Upper lobe of left lung (tissue), 6 donors: ENCODE measurements around the gene EPB41L1. TPM values are rescaled to one million over a fixed set of nuclear protein-coding genes. Genes with fewer than 3 reads are reported as not detected.
A peak's percentile ranks its signal among the peaks of the same experiment; 100 is the strongest.

Experiments used
- ATAC-seq, 2 donors: fragments of 200-7000 bp; cut with Tn5 transposase; one replicate each; pipeline ENCODE4 v1.9.1; 2022; ENCODE audit warnings: mild to moderate bottlenecking in 2 of 2, moderate library complexity in 2 of 2; ENCODE audit not compliant: low FRiP score in 2 of 2
- DNase-seq, 2 donors: peaks; one replicate each; pipeline ENCODE4 v3.0.0-alpha.2; 2019 to 2020
- H3K27ac ChIP-seq, 4 donors: fragments of 200-600 bp; sonication (generic); one replicate each; pipeline ENCODE4 v1.5.1; 2016 to 2019
- H3K27me3 ChIP-seq, 4 donors: fragments of 200-600 bp; sonication (generic); one replicate each; pipeline ENCODE4 v1.5.1; 2017 to 2019
- H3K36me3 ChIP-seq, 4 donors: fragments of 200-600 bp; sonication (generic); one replicate each; pipeline ENCODE4 v1.5.1; 2016 to 2019
- H3K4me1 ChIP-seq, 4 donors: fragments of 200-600 bp; sonication (generic); one replicate each; pipeline ENCODE4 v1.5.1; 2018 to 2019
- H3K4me3 ChIP-seq, 4 donors: fragments of 200-600 bp; sonication (generic); one replicate each; pipeline ENCODE4 v1.5.1; 2017 to 2019; ENCODE audit warnings: mild to moderate bottlenecking in 2 of 4, moderate library complexity in 1 of 4
- H3K9me3 ChIP-seq, 4 donors: fragments of 200-600 bp; sonication (generic); one replicate each; pipeline ENCODE4 v1.5.1; 2018 to 2019
- CTCF ChIP-seq, 6 experiments: fragments of 450-650 bp in 4 of 6; fragments of 200-600 bp in 2 of 6; sonication (generic) in 2 of 6; IDR thresholded peaks; one replicate each; pipeline ENCODE4 v1.5.1; 2016 to 2019; ENCODE audit warnings: antibody characterized with exemption in 6 of 6
- EP300 ChIP-seq, 4 donors: sonication (generic); formaldehyde crosslinking; IDR thresholded peaks; one replicate each; pipeline ENCODE4 v1.5.1; 2017; ENCODE audit warnings: antibody characterized with exemption in 4 of 4, control low read depth in 2 of 4
- POLR2A ChIP-seq, 4 donors: fragments of 450-650 bp; IDR thresholded peaks; one replicate each; pipeline ENCODE4 v1.5.1; 2016 to 2017; ENCODE audit warnings: antibody characterized with exemption in 4 of 4, mild to moderate bottlenecking in 2 of 4
- POLR2AphosphoS5 ChIP-seq, 2 donors: sonication (generic); formaldehyde crosslinking; IDR thresholded peaks; one replicate each; pipeline ENCODE4 v1.5.1; 2017; ENCODE audit warnings: antibody characterized with exemption in 2 of 2
- WGBS, 2 donors: methylation state at CpG; one replicate each; pipeline ENCODE4 v1.1.5; 2017 to 2018; 5-methylcytosine and 5-hydroxymethylcytosine counted together
- total RNA-seq, 6 donors: library from RNA; depleted of rRNA in 4 of 6; stranded (reverse); fragments of >200 nt in 4 of 6; gene quantifications; one replicate each; pipeline versions ENCODE4 v1.1.0 to v1.2.1, GENCODE V29; 2016 to 2021
- donor health status: DM: no; HTN: no; CAD: no; lungs with moderate emphysema.
- donor health status: DM: no; HTN: yes; CAD: no; lungs with severe emphysema.

Gene EPB41L1
- total RNA-seq, 6 donors from 2014 or later = 56.6 to 104 (median 79.2) TPM

- H3K4me3 ChIP-seq = no peak overlapping the region
- no peaks in the 10 kb centered on the region for H3K27me3 ChIP-seq
- TF ChIP-seq POLR2A (IDR thresholded peaks at IDR 0.05) = no peak
- no peak for TF ChIP-seq CTCF (IDR thresholded peaks at IDR 0.05)
- TF ChIP-seq POLR2AphosphoS5 (IDR thresholded peaks at IDR 0.05) = no peak
- TF ChIP-seq EP300 (IDR thresholded peaks at IDR 0.05) = no peak
- H3K27ac ChIP-seq = no peak overlapping the region
- WGBS, 2 donors = 90 to 97% methylated on average over 9 of the region's 10 CpGs
- DNase-seq = no peak
- no peaks in the 10 kb centered on the region for H3K9me3 ChIP-seq
- H3K4me1 ChIP-seq = no peaks in the 10 kb centered on the region
- peaks cover 3 to 65% (median 25%) of the 10 kb centered on the region in 4 donors for H3K36me3 ChIP-seq
- no peak for ATAC-seq
Observed at GRCh38 chr20:36193977-36194712, 39.6 kb downstream of the EPB41L1 start.

- DNase-seq = no peak
- TF ChIP-seq EP300 (IDR thresholded peaks at IDR 0.05) (no peak), POLR2AphosphoS5 (IDR thresholded peaks at IDR 0.05) (no peak), POLR2A (IDR thresholded peaks at IDR 0.05) (no peak), CTCF (IDR thresholded peaks at IDR 0.05) (no peak)
- Histone ChIP-seq H3K4me1 (no peaks in the 10 kb centered on the region), H3K27me3 (no peaks in the 10 kb centered on the region), H3K27ac (no peak overlapping the region), H3K9me3 (no peaks in the 10 kb centered on the region), H3K4me3 (no peak overlapping the region), H3K36me3 (peaks cover 0 to 44% (median 18%) of the 10 kb centered on the region in 4 donors)
- ATAC-seq = no peak
- WGBS, 2 donors = 56 to 77% methylated on average over 2 of the region's 2 CpGs
Observed at GRCh38 chr20:36196676-36197075, 42.1 kb downstream of the EPB41L1 start.

- Histone ChIP-seq H3K27me3 (no peaks in the 10 kb centered on the region), H3K4me3 (no peak overlapping the region), H3K9me3 (no peaks in the 10 kb centered on the region), H3K36me3 (peaks cover 0 to 44% (median 20%) of the 10 kb centered on the region in 4 donors), H3K4me1 (no peaks in the 10 kb centered on the region), H3K27ac (no peak overlapping the region)
- TF ChIP-seq POLR2A (IDR thresholded peaks at IDR 0.05) = no peak
- TF ChIP-seq POLR2AphosphoS5 (IDR thresholded peaks at IDR 0.05) = no peak
- TF ChIP-seq EP300 (IDR thresholded peaks at IDR 0.05) = no peak
- no peak for TF ChIP-seq CTCF (IDR thresholded peaks at IDR 0.05)
- ATAC-seq (no peak), DNase-seq (no peak)
- 89 to 93% methylated on average over 1 to 2 of the region's 2 CpGs for WGBS, 2 donors
Observed at GRCh38 chr20:36197271-36197670, 42.7 kb downstream of the EPB41L1 start.

DNA sequence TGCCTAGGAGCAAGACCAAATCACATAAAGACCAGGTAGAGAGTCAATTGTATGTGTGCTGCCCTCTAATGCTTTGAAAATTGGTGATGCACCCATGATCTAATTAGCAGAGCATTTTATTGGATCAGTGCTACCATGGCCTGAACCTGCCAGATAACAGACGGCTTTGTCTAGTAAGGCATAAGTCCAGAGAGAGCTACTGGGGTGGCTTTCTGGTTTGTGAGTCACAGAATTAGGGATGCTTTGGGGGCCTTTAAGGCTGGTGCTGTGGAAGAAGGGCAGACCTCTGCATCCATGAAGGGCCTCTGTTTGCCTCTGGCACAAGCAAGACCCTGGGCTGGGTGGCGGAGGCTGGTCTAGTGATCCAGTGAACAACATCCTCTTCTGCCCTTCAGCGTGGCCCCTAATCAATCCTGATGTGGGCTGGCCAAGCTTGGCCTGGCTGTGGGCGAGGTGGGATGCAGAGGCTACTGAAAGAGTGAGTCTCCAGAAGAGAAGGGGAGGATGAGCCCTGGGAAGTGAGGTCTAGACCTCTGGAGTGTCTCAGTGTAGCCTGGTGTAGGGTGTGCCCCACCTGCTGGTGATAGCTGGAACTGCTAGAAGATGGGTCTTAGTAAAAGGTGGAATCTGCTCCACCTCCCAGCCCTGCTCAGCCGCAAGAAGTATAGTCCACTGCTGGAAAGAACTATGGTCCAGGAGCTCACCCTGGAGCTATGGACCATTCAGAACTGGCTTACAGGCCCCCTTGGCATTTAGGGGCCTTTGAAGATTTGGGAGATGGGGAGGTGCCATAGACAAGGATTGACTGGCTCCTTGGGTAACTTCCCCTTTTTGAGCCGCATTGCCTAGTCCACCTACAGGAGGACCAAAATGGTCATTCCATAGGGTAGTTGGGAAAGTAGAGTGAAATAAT, 45.1 kb downstream of the EPB41L1 start:
- H3K27ac ChIP-seq = no peak overlapping the region
- H3K4me3 ChIP-seq = no peak overlapping the region
- DNase-seq (peak in 1 of 2 donors; percentile 70), ATAC-seq (peak; percentile 80 to 81)
- peaks cover 0 to 26% (median 11%) of the 10 kb centered on the region in 4 donors for H3K36me3 ChIP-seq
- no peaks in the 10 kb centered on the region for H3K9me3 ChIP-seq
- WGBS, 2 donors = 45 to 53% methylated on average over 5 to 6 of the region's 6 CpGs
- H3K27me3 ChIP-seq = no peaks in the 10 kb centered on the region
- TF ChIP-seq CTCF (IDR thresholded peaks at IDR 0.05) (peak; percentile 83 to 88 (median 84)), POLR2A (IDR thresholded peaks at IDR 0.05) (no peak)
- peaks cover 0 to 5% (median 0%) of the 10 kb centered on the region in 4 donors for H3K4me1 ChIP-seq
